HepG2 (cell line): ENCODE measurements around the gene PHACTR3. TPM values are rescaled to one million over a fixed set of nuclear protein-coding genes. Genes with fewer than 3 reads are reported as not detected.
A peak's percentile ranks its signal among the peaks of the same experiment; 100 is the strongest.

Experiments used
- ATAC-seq: fragments of 200-7000 bp; cut with Tn5 transposase; 3 replicates; pipeline ENCODE4 v1.9.1; 2020; ENCODE audit warnings: mild to moderate bottlenecking, moderate library complexity
- BruUV-seq: library from RNA; stranded (reverse); fragments of 400-500 nt; replicated peaks from 2 replicates; lab custom pipeline; 2021; lab: Mats Ljungman, UMichigan
- CTCF ChIA-PET: fragments of 300-600 bp; formaldehyde crosslinking; extraction: SDS; loops from one replicate; lab custom pipeline; 2021; ENCODE audit warnings: low total read pairs, inconsistent platforms, low intra/inter-chr PET ratio; lab: Yijun Ruan, JAX
- POLR2A ChIA-PET: fragments of 350-600 bp; sonication (Branson Sonifier 250); formaldehyde crosslinking; loops from one replicate; lab custom pipeline; 2020; ENCODE audit warnings: antibody characterized with exemption, inconsistent platforms; lab: Yijun Ruan, JAX
- DNase-seq: peaks from one replicate; pipeline ENCODE4 v3.0.0-alpha.2; 2015; ENCODE audit warnings: low spot score
- FAIRE-seq: peaks from 3 replicates; lab custom pipeline; 2011; peaks lifted over from hg19 to GRCh38; lab: Jason Lieb, UNC
- H2AFZ ChIP-seq: one replicate; pipeline ENCODE4 v1.6.1; 2011; ENCODE audit warnings: low read length, inconsistent platforms
- H3K27ac ChIP-seq: fragments of 300-600 bp; 3 replicates; pipeline ENCODE4 v1.8.0; 2011; ENCODE audit warnings: mixed run types, mild to moderate bottlenecking, mixed read lengths, low read length, inconsistent platforms; ENCODE audit not compliant: insufficient read depth; ENCODE audit errors: extremely low read length
- H3K27me3 ChIP-seq, 2 experiments: fragments of 200-600 bp in 1 of 2; 2 replicates in 1 of 2; 3 replicates in 1 of 2; pipeline versions ENCODE4 v1.6.0 to v1.8.0; 2011; ENCODE audit warnings: low read length in 2 of 2, mild to moderate bottlenecking in 2 of 2, moderate library complexity in 2 of 2, inconsistent platforms in 1 of 2; ENCODE audit not compliant: insufficient read depth in 2 of 2, control insufficient read depth in 1 of 2
- H3K36me3 ChIP-seq, 2 experiments: fragments of 200-600 bp in 1 of 2; replicated peaks in 1 of 2; 2 replicates in 1 of 2; 3 replicates in 1 of 2; pipeline versions ENCODE4 v1.5.1 to v1.8.0; 2011; ENCODE audit warnings: low read length in 2 of 2, inconsistent platforms in 1 of 2; ENCODE audit not compliant: insufficient read depth in 2 of 2, control insufficient read depth in 1 of 2
- H3K4me1 ChIP-seq: 2 replicates; pipeline ENCODE4 v1.5.1; 2012; ENCODE audit warnings: low read length, inconsistent platforms; ENCODE audit not compliant: insufficient read depth
- H3K4me2 ChIP-seq: 2 replicates; pipeline ENCODE4 v1.6.0; 2011; ENCODE audit warnings: low read depth, low read length, inconsistent platforms
- H3K4me3 ChIP-seq, 3 experiments: fragments of 200-600 bp in 1 of 3; sonication (generic), shearing (Covaris generic) in 1 of 3; replicated peaks in 1 of 3; 2 replicates each; pipeline ENCODE4 v1.5.1; 2011 to 2016; ENCODE audit warnings: low read length in 3 of 3, inconsistent platforms in 2 of 3, low read depth in 2 of 3, mild to moderate bottlenecking in 2 of 3, control low read depth in 1 of 3, mixed read lengths in 1 of 3; ENCODE audit not compliant: insufficient read depth in 1 of 3
- H3K79me2 ChIP-seq: one replicate; pipeline ENCODE4 v1.6.1; 2011; ENCODE audit warnings: low read length, inconsistent platforms; ENCODE audit not compliant: insufficient read depth
- H3K9ac ChIP-seq: 2 replicates; pipeline ENCODE4 v1.6.0; 2011; ENCODE audit warnings: mild to moderate bottlenecking, low read depth, low read length, inconsistent platforms; ENCODE audit not compliant: insufficient read depth
- H3K9me3 ChIP-seq: 2 replicates; pipeline ENCODE4 v1.5.1; 2012; ENCODE audit warnings: mild to moderate bottlenecking, low read length
- H4K20me1 ChIP-seq: 2 replicates; pipeline ENCODE4 v1.6.0; 2011; ENCODE audit warnings: inconsistent platforms, mild to moderate bottlenecking, low read length, moderate library complexity; ENCODE audit not compliant: insufficient read depth
- FOXA3 ChIP-seq: IDR thresholded peaks from 2 replicates; pipeline ENCODE4 v1.6.1; 2016; ENCODE audit warnings: missing genetic modification reagents, missing compliant biosample characterization
- FOXK2 ChIP-seq: fragments of 450-650 bp; IDR thresholded peaks from 2 replicates; pipeline ENCODE4 v1.6.1; 2016
- FOXP1 ChIP-seq, 2 experiments: fragments of 450-650 bp in 1 of 2; IDR thresholded peaks; 2 replicates each; pipeline ENCODE4 v1.6.1; 2017 to 2018; ENCODE audit warnings: antibody characterized with exemption in 1 of 2
- HNRNPH1 ChIP-seq: fragments of 200-400 bp; formaldehyde crosslinking; optimal IDR thresholded peaks from 2 replicates; pipeline ENCODE3; 2017; ENCODE audit warnings: mild to moderate bottlenecking, low read depth, low read length
- JDP2 ChIP-seq: sonication (generic); formaldehyde crosslinking; IDR thresholded peaks from 2 replicates; pipeline ENCODE4 v1.8.1; 2022; ENCODE audit warnings: missing genetic modification reagents, borderline replicate concordance
- KAT7 ChIP-seq: IDR thresholded peaks from 2 replicates; pipeline ENCODE4 v1.6.1; 2018; ENCODE audit warnings: borderline replicate concordance, missing compliant biosample characterization
- KMT2B ChIP-seq: IDR thresholded peaks from 2 replicates; pipeline ENCODE4 v1.6.1; 2016; ENCODE audit warnings: missing genetic modification reagents, missing compliant biosample characterization
- MIER2 ChIP-seq: IDR thresholded peaks from 2 replicates; pipeline ENCODE4 v1.6.1; 2016; ENCODE audit warnings: missing biosample characterization, missing genetic modification reagents
- MNT ChIP-seq: fragments of 450-650 bp; IDR thresholded peaks from 2 replicates; pipeline ENCODE4 v1.6.1; 2016
- MTF1 ChIP-seq: sonication (generic); formaldehyde crosslinking; IDR thresholded peaks from 2 replicates; pipeline ENCODE4 v1.5.0; 2020; ENCODE audit warnings: missing genetic modification reagents
- MXI1 ChIP-seq: IDR thresholded peaks from 3 replicates; pipeline ENCODE4 v1.6.1; 2012; ENCODE audit warnings: low read depth, low read length, inconsistent platforms, borderline replicate concordance
- SOX13 ChIP-seq, 3 experiments: fragments of 450-650 bp in 1 of 3; sonication (generic) in 1 of 3; formaldehyde crosslinking in 1 of 3; IDR thresholded peaks in 2 of 3; conservative IDR thresholded peaks in 1 of 3; 2 replicates each; pipeline versions ENCODE4 v1.5.0 to v1.6.1; 2016 to 2020; ENCODE audit warnings: antibody characterized with exemption in 1 of 3, mild to moderate bottlenecking in 1 of 3, missing compliant biosample characterization in 1 of 3, missing genetic modification reagents in 1 of 3, moderate library complexity in 1 of 3
- SOX6 ChIP-seq, 2 experiments: fragments of 450-650 bp in 1 of 2; sonication (generic) in 1 of 2; formaldehyde crosslinking in 1 of 2; IDR thresholded peaks; 2 replicates each; pipeline versions ENCODE4 v1.4.0 to v1.6.1; 2017 to 2020; ENCODE audit warnings: antibody characterized with exemption in 1 of 2, mild to moderate bottlenecking in 1 of 2, missing genetic modification reagents in 1 of 2
- ZBTB8A ChIP-seq: sonication (generic); formaldehyde crosslinking; IDR thresholded peaks from 2 replicates; pipeline ENCODE4 v1.4.0; 2020; ENCODE audit warnings: mild to moderate bottlenecking, low read depth, missing genetic modification reagents, borderline replicate concordance
- ZNF333 ChIP-seq: sonication (generic); formaldehyde crosslinking; IDR thresholded peaks from 2 replicates; pipeline ENCODE4 v1.4.0; 2020; ENCODE audit warnings: mild to moderate bottlenecking, missing genetic modification reagents, borderline replicate concordance
- ZNF556 ChIP-seq: sonication (generic); formaldehyde crosslinking; IDR thresholded peaks from 2 replicates; pipeline ENCODE4 v1.4.0; 2020; ENCODE audit warnings: mild to moderate bottlenecking, missing genetic modification reagents, borderline replicate concordance
- ZNF614 ChIP-seq: IDR thresholded peaks from 2 replicates; pipeline ENCODE4 v1.6.1; 2018; ENCODE audit warnings: missing biosample characterization, missing genetic modification reagents, inconsistent platforms, borderline replicate concordance
- ZSCAN22 ChIP-seq: sonication (generic); formaldehyde crosslinking; IDR thresholded peaks from 2 replicates; pipeline ENCODE4 v1.4.0; 2020; ENCODE audit warnings: mild to moderate bottlenecking, missing genetic modification reagents
- WGBS: methylation state at CpG from one replicate; pipeline ENCODE4 v1.1.6; 2017; ENCODE audit warnings: low lambda C conversion rate; 5-methylcytosine and 5-hydroxymethylcytosine counted together
- in situ Hi-C: cut with HindIII; loops from 2 replicates; pipeline ENCODE4 v1.10.0; 2017; ENCODE audit warnings: low pct_unique_long_range_greater_than_20kb; ENCODE audit not compliant: extremely low pct_ligation_motif_present
- intact Hi-C: fragments of 100-400 bp; cut with micrococcal nuclease; formaldehyde crosslinking; loops from one replicate; pipeline ENCODE4 v1.10.0; 2022; ENCODE audit not compliant: unreplicated experiment
- polyA plus RNA-seq, 8 experiments: library from polyadenylated mRNA; depleted of rRNA in 3 of 8; stranded (reverse) in 7 of 8; unstranded in 1 of 8; fragments of >200 nt; fragmentation: Illumina TruSeq in 4 of 8; extraction: Trizol in 4 of 8; gene quantifications; 2 replicates each; pipeline versions ENCODE4 v1.2.1 to v1.2.3, GENCODE V29; 2011 to 2016; ENCODE audit warnings: low read depth in 4 of 8, missing spikeins in 1 of 8, mixed read lengths in 1 of 8; ENCODE audit not compliant: insufficient read depth in 1 of 8
- total RNA-seq, 5 experiments: library from RNA; depleted of rRNA; stranded (reverse); fragments of >200 nt; fragmentation: Illumina TruSeq; extraction: Trizol; gene quantifications; 2 replicates each; pipeline ENCODE4 v1.2.3, GENCODE V29; 2016; ENCODE audit warnings: low read depth in 1 of 5
- TF ChIP-seq, protein P1 (sequence below): sonication (generic); formaldehyde crosslinking; IDR thresholded peaks from 2 replicates; pipeline ENCODE4 v1.5.0; 2020; ENCODE audit warnings: missing genetic modification reagents
- TF ChIP-seq, protein P2 (sequence below): sonication (generic); formaldehyde crosslinking; conservative IDR thresholded peaks from 2 replicates; pipeline ENCODE4 v1.8.1; 2023; ENCODE audit warnings: missing genetic modification reagents

Gene PHACTR3
- total and polyA plus RNA-seq, 2 of the 13 experiments (the other 11 are each of a cell fraction or from before 2014, with no cell fraction given): not detected

DNA sequence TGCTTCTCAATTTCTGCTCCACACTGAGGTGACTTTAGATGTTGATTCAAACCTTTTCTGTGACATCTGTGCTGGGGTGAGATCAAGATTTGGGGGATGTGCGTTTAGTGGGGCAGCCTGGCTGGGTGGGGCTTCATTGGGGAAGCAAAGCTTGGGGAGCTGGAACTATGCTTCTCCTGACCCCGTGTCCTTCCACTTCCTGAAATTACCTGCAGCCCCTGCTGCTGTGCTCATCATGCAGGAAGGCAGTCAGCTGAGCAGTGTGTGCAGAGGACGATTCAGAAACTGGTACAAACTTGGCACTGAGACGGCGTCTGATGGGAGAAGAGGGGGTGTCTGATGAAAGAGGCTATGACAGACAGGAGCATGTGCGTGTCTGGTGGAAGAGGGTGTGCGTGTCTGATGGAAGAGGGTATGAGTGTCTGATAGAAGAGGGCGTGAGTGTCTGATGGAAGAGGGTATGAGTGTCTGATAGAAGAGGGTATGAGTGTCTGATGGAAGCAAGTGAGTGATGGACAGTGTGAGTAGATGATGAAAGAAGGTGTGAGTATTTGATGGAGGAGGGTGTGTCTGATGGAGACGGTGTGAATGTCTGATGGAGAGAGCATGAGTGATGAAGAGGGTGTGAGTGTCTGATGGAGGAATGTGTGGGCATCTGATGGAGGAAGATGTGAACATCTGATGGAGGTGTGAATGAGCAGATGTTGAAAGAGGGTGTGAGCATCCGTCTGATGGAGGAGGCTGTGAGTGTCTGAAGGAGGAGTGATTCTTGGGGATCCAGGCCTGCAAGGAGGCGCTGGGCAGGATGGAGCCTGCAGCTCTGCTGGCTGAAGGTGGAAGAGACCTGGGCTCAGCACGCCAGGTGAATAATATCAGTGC, 225.7 kb downstream of the PHACTR3 start:
- WGBS: 1% methylated on average over 12 of the region's 12 CpGs
- in situ Hi-C loops: no loop called here
- TF ChIP-seq JDP2 (no peak), MNT (0 out of 2 replicates have a peak, but pooled peaks have one; percentile 4), KAT7 (CRISPR knock-in tag) (no peak), FOXP1 (IDR thresholded peaks at IDR 0.05) (0 out of 2 replicates have a peak, but pooled peaks have one; percentile 27), FOXP1 (CRISPR knock-in tag; IDR thresholded peaks at IDR 0.05) (no peak), MTF1 (CRISPR knock-in tag) (no peak), ZNF614 (CRISPR knock-in tag) (no peak), SOX6 (IDR thresholded peaks at IDR 0.05) (0 out of 2 replicates have a peak, but pooled peaks have one; percentile 82), SOX6 (CRISPR knock-in tag; IDR thresholded peaks at IDR 0.05) (no peak), ZNF333 (CRISPR knock-in tag) (no peak), MXI1 (no peak), MIER2 (CRISPR knock-in tag) (no peak), FOXA3 (CRISPR knock-in tag) (no peak), FOXK2 (0 out of 2 replicates have a peak, but pooled peaks have one; percentile 27), ZBTB8A (CRISPR knock-in tag) (no peak), SOX13 (IDR thresholded peaks at IDR 0.05) (no peak), SOX13 (CRISPR knock-in tag; conservative IDR thresholded peaks at IDR 0.05 in 1 of 2, IDR thresholded peaks at IDR 0.05 in 1 of 2) (no peak), HNRNPH1 (no peak), KMT2B (CRISPR knock-in tag) (no peak), ZSCAN22 (CRISPR knock-in tag) (peak; percentile 96), ZNF556 (CRISPR knock-in tag) (no peak)
- TF ChIP-seq, protein P1, sequence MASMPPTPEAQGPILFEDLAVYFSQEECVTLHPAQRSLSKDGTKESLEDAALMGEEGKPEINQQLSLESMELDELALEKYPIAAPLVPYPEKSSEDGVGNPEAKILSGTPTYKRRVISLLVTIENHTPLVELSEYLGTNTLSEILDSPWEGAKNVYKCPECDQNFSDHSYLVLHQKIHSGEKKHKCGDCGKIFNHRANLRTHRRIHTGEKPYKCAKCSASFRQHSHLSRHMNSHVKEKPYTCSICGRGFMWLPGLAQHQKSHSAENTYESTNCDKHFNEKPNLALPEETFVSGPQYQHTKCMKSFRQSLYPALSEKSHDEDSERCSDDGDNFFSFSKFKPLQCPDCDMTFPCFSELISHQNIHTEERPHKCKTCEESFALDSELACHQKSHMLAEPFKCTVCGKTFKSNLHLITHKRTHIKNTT (CRISPR knock-in tag): no peak
- TF ChIP-seq, protein P2, sequence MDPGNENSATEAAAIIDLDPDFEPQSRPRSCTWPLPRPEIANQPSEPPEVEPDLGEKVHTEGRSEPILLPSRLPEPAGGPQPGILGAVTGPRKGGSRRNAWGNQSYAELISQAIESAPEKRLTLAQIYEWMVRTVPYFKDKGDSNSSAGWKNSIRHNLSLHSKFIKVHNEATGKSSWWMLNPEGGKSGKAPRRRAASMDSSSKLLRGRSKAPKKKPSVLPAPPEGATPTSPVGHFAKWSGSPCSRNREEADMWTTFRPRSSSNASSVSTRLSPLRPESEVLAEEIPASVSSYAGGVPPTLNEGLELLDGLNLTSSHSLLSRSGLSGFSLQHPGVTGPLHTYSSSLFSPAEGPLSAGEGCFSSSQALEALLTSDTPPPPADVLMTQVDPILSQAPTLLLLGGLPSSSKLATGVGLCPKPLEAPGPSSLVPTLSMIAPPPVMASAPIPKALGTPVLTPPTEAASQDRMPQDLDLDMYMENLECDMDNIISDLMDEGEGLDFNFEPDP (CRISPR knock-in tag): no peak

More for the DNA sequence above, 225.7 kb downstream of the PHACTR3 start:
- no peak overlapping the region for H3K27ac ChIP-seq
- no peak overlapping the region for H2AFZ ChIP-seq
- H3K9ac ChIP-seq: no peak overlapping the region
- no peaks in the 10 kb centered on the region for H3K36me3 ChIP-seq
- H3K4me2 ChIP-seq: no peak overlapping the region
- peaks cover 18 to 27% of the 10 kb centered on the region in 2 experiments; a peak in 4 of 5 replicates for H3K27me3 ChIP-seq
- H3K4me1 ChIP-seq: no peaks in the 10 kb centered on the region
- no TSS peak for BruUV-seq
- POLR2A ChIA-PET: no interaction called here
- no peaks in the 10 kb centered on the region for H3K79me2 ChIP-seq
- intact Hi-C loops: no loop called here
- FAIRE-seq: no peak
- no peak overlapping the region for H3K4me3 ChIP-seq
- CTCF ChIA-PET: no interaction called here
- no peak for ATAC-seq
- H4K20me1 ChIP-seq: no peaks in the 10 kb centered on the region; the same call in 1 of the 2 replicates
- H3K9me3 ChIP-seq: no peaks in the 10 kb centered on the region
- DNase-seq: no peak
